Gastroesophageal sphincter (tissue), 2 donors: ENCODE measurements around the gene PCDHA2.

Experiments
- POLR2A ChIP-seq, 2 donors: fragments of 450-650 bp; IDR thresholded peaks; one replicate each; pipeline ENCODE4 v1.6.1; 2017; ENCODE audit warnings: antibody characterized with exemption in 2 of 2, mild to moderate bottlenecking in 2 of 2, moderate library complexity in 1 of 2
- POLR2AphosphoS5 ChIP-seq: sonication (generic); formaldehyde crosslinking; IDR thresholded peaks from one replicate; pipeline ENCODE4 v1.6.1; 2017; ENCODE audit warnings: antibody characterized with exemption

DNA sequence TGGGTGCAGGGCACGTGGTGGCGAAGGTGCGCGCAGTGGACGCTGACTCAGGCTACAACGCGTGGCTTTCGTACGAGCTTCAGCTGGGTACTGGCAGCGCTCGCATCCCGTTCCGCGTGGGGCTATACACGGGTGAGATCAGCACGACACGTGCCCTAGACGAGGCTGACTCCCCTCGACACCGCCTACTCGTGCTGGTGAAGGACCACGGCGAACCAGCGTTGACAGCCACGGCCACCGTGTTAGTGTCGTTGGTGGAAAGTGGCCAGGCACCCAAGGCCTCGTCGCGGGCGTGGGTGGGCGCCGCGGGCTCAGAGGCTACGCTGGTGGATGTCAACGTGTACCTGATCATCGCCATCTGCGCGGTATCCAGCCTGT is 2.1 kb downstream of the PCDHA2 start:
- no peak for TF ChIP-seq POLR2AphosphoS5
- TF ChIP-seq POLR2A (IDR thresholded peaks at IDR 0.05) = no peak
